Pancreas (tissue), 10 donors: ENCODE data around the gene RBMS3. TPM values are rescaled to one million over a fixed set of nuclear protein-coding genes. Genes with fewer than 3 reads are reported as not detected.
A peak's percentile ranks its signal among the peaks of the same experiment; 100 is the strongest.

Experiments
- ATAC-seq, 4 donors: fragments of 200-7000 bp; cut with Tn5 transposase; one replicate each; pipeline versions ENCODE4 v1.8.0 to v1.9.1; 2020; ENCODE audit warnings: mild to moderate bottlenecking in 4 of 4, moderate library complexity in 4 of 4
- DNase-seq, 6 donors: peaks; one replicate each; pipeline ENCODE4 v3.0.0-alpha.2; 2020
- FAIRE-seq: peaks from 2 replicates; lab custom pipeline; 2012; peaks lifted over from hg19 to GRCh38; lab: Jason Lieb, UNC
- H3K27ac ChIP-seq, 4 donors: fragments of 200-600 bp; sonication (generic); 1 replicate in 3 of 4; 2 replicates in 1 of 4; pipeline versions ENCODE4 v1.5.0 to v1.8.0; 2020
- H3K27me3 ChIP-seq, 4 donors: fragments of 200-600 bp; one replicate each; pipeline ENCODE4 v1.8.0; 2021
- H3K36me3 ChIP-seq, 3 donors: fragments of 200-600 bp; sonication (generic) in 1 of 3; one replicate each; pipeline versions ENCODE4 v1.5.0 to v1.8.0; 2020 to 2021
- H3K4me1 ChIP-seq, 3 donors: fragments of 200-600 bp; one replicate each; pipeline ENCODE4 v1.8.0; 2021
- H3K4me3 ChIP-seq, 4 donors: fragments of 200-600 bp; sonication (generic) in 2 of 4; one replicate each; pipeline versions ENCODE4 v1.5.0 to v1.8.0; 2020 to 2021
- H3K9me3 ChIP-seq, 4 donors: fragments of 200-600 bp; one replicate each; pipeline ENCODE4 v1.8.0; 2021
- WGBS, 2 donors: extraction: QIAGEN DNeasy Blood & Tissue Kit; methylation state at CpG; one replicate each; pipeline ENCODE4 v1.1.7; 2013; 5-methylcytosine and 5-hydroxymethylcytosine counted together
- intact Hi-C, 3 donors: fragments of 100-400 bp; cut with DNase I; formaldehyde crosslinking; loops; one replicate each; pipeline versions ENCODE4 v1.11.1 to v1.14.2; 2022
- polyA plus RNA-seq, 2 donors: library from polyadenylated mRNA; stranded (reverse); fragments of 200-250 nt; gene quantifications; one replicate each; pipeline ENCODE4 v1.2.3, GENCODE V29; 2013
- total RNA-seq, 6 donors: library from RNA; stranded (reverse); fragmentation: NEBNext Ultra II Directional in 4 of 6; extraction: Animal tissue kit (Norgen Biotek cat#: 25700) in 4 of 6; gene quantifications; one replicate each; pipeline versions ENCODE4 v1.2.1 to v1.2.4, GENCODE V29; 2021 to 2023
- TF ChIP-seq, protein P1 (sequence below), 4 donors: fragments of 200-600 bp; sonication (generic) in 3 of 4; IDR thresholded peaks; one replicate each; pipeline versions ENCODE4 v1.5.0 to v1.8.0; 2021; ENCODE audit warnings: antibody characterized with exemption in 4 of 4
- donor health status: healthy with polysubstance abuse.
- donor health status: DM: no; HTN: no; CAD: no; lungs with moderate emphysema.
- donor health status: DM: no; HTN: no; CAD: no.
- donor health status: control.
- donor health status: control.
- donor health status: Bipolar disorder and iron deficiency.
- donor health status: DM: yes; HTN: yes; CAD: no.
- donor health status: DM: no; HTN: no; CAD: no.
- donor health status: DM: no; HTN: no; CAD: no.
- donor health status: DM: yes; HTN: yes; CAD: no.

Gene RBMS3
- total and polyA plus RNA-seq, 8 donors, result 4.0 to 10.0 (median 6.6) TPM

DNA sequence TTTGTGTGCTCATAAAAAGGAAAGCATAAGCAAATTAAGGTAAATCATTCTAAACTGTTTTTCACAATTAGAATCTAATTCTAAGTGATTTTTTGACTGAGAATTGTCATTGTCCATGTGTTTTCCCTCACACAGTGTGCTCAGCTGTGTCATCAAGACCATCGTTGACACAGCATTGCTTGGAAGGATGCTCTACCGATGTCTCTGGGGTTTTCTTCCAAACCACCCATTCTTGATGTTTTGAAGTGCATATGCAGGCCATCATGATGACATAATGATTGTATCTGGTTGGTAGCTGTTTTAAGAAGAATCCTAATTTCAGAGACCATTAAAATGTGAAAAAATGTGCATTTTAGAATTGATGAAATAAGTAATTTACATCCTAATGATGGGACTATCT, 347.9 kb downstream of the RBMS3 start:
- TF ChIP-seq, protein P1, sequence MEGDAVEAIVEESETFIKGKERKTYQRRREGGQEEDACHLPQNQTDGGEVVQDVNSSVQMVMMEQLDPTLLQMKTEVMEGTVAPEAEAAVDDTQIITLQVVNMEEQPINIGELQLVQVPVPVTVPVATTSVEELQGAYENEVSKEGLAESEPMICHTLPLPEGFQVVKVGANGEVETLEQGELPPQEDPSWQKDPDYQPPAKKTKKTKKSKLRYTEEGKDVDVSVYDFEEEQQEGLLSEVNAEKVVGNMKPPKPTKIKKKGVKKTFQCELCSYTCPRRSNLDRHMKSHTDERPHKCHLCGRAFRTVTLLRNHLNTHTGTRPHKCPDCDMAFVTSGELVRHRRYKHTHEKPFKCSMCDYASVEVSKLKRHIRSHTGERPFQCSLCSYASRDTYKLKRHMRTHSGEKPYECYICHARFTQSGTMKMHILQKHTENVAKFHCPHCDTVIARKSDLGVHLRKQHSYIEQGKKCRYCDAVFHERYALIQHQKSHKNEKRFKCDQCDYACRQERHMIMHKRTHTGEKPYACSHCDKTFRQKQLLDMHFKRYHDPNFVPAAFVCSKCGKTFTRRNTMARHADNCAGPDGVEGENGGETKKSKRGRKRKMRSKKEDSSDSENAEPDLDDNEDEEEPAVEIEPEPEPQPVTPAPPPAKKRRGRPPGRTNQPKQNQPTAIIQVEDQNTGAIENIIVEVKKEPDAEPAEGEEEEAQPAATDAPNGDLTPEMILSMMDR (IDR thresholded peaks at IDR 0.05), result no peak
- ATAC-seq (no peak), FAIRE-seq (no peak), DNase-seq (no peak)
- H3K27ac ChIP-seq, result no peak overlapping the region
- no peaks in the 10 kb centered on the region for H3K36me3 ChIP-seq
- no peaks in the 10 kb centered on the region for H3K4me1 ChIP-seq
- H3K9me3 ChIP-seq, result no peaks in the 10 kb centered on the region
- intact Hi-C loops, result no loop called here
- WGBS, 2 donors, result 29 to 32% methylated on average over 2 of the region's 2 CpGs
- H3K27me3 ChIP-seq, result no peaks in the 10 kb centered on the region
- no peak overlapping the region for H3K4me3 ChIP-seq

DNA sequence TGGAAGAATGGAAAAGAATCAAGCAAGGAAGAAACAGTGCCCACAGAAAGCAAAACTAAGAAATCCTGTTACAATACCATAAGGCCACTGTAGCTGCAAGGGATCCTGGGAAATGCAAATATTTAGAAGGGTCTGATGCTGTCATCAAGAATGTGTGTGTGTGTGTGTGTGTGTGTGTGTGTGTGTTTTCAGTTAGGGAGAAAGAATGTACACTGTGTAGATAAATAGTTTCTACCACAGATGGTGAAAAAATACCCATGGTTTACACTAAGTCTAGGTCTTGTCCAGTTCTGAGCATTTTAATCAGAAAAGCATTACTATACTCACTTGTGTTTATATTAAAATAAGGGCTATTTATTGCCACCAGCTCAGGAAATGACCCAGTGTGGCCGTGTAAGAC, 355.0 kb downstream of the RBMS3 start:
- Histone ChIP-seq H3K4me3 (no peak overlapping the region), H3K9me3 (no peaks in the 10 kb centered on the region), H3K36me3 (no peaks in the 10 kb centered on the region), H3K27me3 (no peaks in the 10 kb centered on the region), H3K27ac (no peak overlapping the region), H3K4me1 (no peaks in the 10 kb centered on the region)
- no peak for ATAC-seq
- FAIRE-seq, result no peak
- intact Hi-C loops, result no loop called here
- TF ChIP-seq, protein P1 (IDR thresholded peaks at IDR 0.05), result no peak
- 9 to 23% methylated on average over 1 of the region's 1 CpG for WGBS, 2 donors
- no peak for DNase-seq

DNA sequence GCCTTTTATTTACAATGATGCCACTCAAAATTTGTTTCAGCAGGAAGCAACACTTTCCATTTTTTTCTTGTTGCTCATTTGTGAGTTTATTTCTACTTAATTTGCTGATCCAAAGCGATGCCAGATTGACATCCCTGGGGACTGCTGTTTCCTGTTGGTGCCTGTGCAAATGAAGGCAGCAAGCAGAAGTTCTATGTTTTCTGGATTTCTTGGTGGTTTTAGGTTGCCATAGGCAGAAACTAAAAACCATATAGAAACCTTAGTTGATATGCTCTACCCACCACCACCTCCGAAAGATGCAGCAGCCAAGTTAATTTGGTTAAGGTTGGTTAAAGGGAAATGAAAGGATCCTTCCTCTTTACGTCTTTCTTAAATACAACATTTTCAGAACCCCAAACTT, 356.2 kb downstream of the RBMS3 start:
- no peak for ATAC-seq

DNA sequence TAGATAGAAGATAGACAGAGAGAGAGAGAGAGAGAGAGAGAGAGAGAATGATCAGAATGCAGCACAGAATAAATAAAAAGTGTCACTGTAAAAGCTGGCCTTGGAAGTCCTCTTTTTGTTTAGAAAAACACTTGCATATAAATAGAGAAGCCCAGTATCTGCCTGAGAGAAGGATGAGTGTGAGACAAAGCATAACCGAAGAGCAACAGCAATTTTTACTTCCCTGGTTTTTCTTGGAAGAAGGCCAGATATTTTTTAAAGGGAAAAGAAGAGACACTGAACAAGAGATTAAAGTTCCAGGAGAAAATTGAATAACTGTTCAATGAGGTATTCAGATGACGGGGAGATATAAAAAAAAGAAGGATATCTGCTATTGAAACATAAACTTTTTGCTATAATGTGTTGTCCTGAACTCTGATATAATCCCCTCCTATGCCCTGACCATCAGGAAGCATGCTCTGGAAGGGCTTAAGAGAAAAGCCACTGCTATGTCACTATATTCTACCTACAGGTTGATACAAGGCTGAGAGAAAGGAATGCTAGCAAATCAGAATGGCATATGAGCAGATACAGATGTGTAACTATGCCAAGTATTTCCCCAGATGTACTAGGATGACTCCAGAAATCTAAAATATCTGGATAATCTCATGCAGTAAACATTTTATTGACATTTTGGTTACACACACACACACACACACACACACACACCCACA, 358.9 kb downstream of the RBMS3 start:
- TF ChIP-seq, protein P1 (IDR thresholded peaks at IDR 0.05), result no peak
- Histone ChIP-seq H3K4me3 (no peak overlapping the region), H3K4me1 (no peaks in the 10 kb centered on the region), H3K27me3 (no peaks in the 10 kb centered on the region), H3K36me3 (no peaks in the 10 kb centered on the region), H3K9me3 (no peaks in the 10 kb centered on the region), H3K27ac (no peak overlapping the region)
- intact Hi-C loops, result no loop called here
- FAIRE-seq (no peak), DNase-seq (no peak), ATAC-seq (no peak)
- WGBS, 2 donors, result 53 to 54% methylated on average over 2 of the region's 2 CpGs

More for the DNA sequence above, 356.2 kb downstream of the RBMS3 start:
- no peak overlapping the region for H3K4me3 ChIP-seq
- H3K9me3 ChIP-seq, result no peaks in the 10 kb centered on the region
- intact Hi-C loops, result no loop called here
- TF ChIP-seq, protein P1 (IDR thresholded peaks at IDR 0.05), result no peak
- H3K4me1 ChIP-seq, result no peaks in the 10 kb centered on the region
- no peak overlapping the region for H3K27ac ChIP-seq
- WGBS, 2 donors, result 72 to 77% methylated on average over 3 of the region's 3 CpGs
- FAIRE-seq, result no peak
- no peaks in the 10 kb centered on the region for H3K27me3 ChIP-seq
- no peak for DNase-seq
- H3K36me3 ChIP-seq, result no peaks in the 10 kb centered on the region

DNA sequence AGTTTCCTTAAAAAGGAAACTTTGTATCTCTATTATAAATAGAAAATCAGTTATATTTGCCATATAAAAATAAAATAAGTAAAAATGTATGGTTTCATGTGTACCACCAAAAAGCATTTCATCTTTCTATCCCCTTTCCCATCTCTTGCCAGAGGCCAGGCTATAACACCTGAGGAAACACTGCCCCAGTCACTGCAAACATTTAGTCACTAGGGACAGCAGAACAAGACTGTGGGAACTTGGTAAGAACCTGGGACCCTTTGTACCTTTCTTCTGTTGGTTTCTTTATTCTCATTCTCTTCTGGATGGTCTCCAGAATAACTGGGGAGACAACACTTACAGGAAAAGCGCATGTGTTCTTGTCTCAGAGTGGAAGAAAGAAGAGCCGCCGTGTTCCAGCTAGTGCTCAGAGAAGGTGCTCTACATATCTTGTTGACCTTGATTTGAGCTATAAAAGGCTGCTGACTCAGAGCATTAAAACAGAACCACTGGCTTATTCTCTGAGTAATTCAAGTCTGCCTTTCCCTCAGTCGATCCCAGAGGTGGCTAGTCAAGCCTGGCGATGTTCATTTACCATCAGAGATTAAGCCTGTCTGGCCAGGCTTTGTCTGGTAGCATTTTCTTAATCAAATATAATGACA, 361.6 kb downstream of the RBMS3 start:
- no peak overlapping the region for H3K27ac ChIP-seq
- DNase-seq (no peak), FAIRE-seq (no peak), ATAC-seq (peak in 3 of 4 donors; percentile 41 to 79 (median 67))
- WGBS, 2 donors, result 61 to 75% methylated on average over 5 of the region's 5 CpGs
- no peaks in the 10 kb centered on the region for H3K4me1 ChIP-seq
- no peak overlapping the region for H3K4me3 ChIP-seq
- H3K27me3 ChIP-seq, result no peaks in the 10 kb centered on the region
- intact Hi-C loops, result no loop called here
- TF ChIP-seq, protein P1 (IDR thresholded peaks at IDR 0.05), result no peak
- no peaks in the 10 kb centered on the region for H3K9me3 ChIP-seq
- no peaks in the 10 kb centered on the region for H3K36me3 ChIP-seq
